Fibroblast of villous mesenchyme (primary cell): Measurements from ENCODE around the gene PEPD. TPM values are rescaled to one million over a fixed set of nuclear protein-coding genes. Genes with fewer than 3 reads are reported as not detected.

Source experiments
- DNase-seq: peaks from one replicate; pipeline ENCODE4 v3.0.0-alpha.2; 2010; ENCODE audit warnings: low read depth
- H3K4me3 ChIP-seq: 2 replicates; pipeline ENCODE4 v1.5.1; 2011; ENCODE audit warnings: low read depth, mild to moderate bottlenecking, low read length
- total RNA-seq: library from RNA; depleted of rRNA; stranded (reverse); fragments of >200 nt; gene quantifications from 2 replicates; pipeline ENCODE4 v1.2.3, GENCODE V29; 2012
- TF ChIP-seq, protein P1 (sequence below): IDR thresholded peaks from 2 replicates; pipeline ENCODE4 v1.5.1; 2012; ENCODE audit warnings: low read depth, mild to moderate bottlenecking, low read length; ENCODE audit not compliant: insufficient read depth

Gene PEPD
- total RNA-seq, 1 donor: 66.1 TPM

DNA sequence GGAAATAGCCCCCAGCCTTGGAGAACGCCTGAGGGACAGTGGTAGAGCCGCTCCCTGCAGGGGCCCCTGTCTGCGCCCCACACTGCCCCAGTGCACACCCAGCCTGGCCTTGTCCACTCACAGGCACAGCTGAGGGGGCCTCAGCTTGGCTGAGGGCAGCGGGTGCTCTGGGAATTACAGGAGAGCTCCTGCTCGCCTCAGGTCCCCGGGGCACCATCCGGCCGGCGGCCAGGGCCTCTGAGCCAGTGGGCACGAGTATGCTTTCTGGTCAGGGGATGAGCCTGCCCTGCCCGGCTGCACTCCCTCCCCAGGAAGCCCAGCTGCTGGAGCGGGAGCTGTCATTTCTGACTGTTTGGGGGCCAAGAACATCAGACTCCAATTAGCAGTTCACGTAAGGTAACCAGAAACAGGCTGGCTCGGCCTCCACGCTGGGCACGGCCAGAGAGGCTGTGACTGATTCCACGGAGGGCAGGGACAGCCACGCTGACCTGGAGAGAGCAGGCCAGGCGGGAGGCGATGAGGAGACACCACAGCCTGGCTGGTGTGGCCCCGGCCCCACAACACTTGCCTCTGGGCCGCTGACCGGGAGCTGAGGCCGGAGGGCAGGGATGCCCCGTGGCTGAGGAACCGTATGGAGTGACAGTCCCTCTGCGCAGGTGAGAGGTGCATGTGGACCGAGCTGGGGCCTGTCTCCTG lies 132.7 kb downstream of the PEPD start:
- TF ChIP-seq, protein P1, sequence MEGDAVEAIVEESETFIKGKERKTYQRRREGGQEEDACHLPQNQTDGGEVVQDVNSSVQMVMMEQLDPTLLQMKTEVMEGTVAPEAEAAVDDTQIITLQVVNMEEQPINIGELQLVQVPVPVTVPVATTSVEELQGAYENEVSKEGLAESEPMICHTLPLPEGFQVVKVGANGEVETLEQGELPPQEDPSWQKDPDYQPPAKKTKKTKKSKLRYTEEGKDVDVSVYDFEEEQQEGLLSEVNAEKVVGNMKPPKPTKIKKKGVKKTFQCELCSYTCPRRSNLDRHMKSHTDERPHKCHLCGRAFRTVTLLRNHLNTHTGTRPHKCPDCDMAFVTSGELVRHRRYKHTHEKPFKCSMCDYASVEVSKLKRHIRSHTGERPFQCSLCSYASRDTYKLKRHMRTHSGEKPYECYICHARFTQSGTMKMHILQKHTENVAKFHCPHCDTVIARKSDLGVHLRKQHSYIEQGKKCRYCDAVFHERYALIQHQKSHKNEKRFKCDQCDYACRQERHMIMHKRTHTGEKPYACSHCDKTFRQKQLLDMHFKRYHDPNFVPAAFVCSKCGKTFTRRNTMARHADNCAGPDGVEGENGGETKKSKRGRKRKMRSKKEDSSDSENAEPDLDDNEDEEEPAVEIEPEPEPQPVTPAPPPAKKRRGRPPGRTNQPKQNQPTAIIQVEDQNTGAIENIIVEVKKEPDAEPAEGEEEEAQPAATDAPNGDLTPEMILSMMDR: no peak
- no peak overlapping the region for H3K4me3 ChIP-seq
- DNase-seq: no peak

- no peak for DNase-seq
- H3K4me3 ChIP-seq: no peak overlapping the region
- TF ChIP-seq, protein P1: no peak
Observed at GRCh38 chr19:33388231-33388724, 133.3 kb downstream of the PEPD start.

DNA sequence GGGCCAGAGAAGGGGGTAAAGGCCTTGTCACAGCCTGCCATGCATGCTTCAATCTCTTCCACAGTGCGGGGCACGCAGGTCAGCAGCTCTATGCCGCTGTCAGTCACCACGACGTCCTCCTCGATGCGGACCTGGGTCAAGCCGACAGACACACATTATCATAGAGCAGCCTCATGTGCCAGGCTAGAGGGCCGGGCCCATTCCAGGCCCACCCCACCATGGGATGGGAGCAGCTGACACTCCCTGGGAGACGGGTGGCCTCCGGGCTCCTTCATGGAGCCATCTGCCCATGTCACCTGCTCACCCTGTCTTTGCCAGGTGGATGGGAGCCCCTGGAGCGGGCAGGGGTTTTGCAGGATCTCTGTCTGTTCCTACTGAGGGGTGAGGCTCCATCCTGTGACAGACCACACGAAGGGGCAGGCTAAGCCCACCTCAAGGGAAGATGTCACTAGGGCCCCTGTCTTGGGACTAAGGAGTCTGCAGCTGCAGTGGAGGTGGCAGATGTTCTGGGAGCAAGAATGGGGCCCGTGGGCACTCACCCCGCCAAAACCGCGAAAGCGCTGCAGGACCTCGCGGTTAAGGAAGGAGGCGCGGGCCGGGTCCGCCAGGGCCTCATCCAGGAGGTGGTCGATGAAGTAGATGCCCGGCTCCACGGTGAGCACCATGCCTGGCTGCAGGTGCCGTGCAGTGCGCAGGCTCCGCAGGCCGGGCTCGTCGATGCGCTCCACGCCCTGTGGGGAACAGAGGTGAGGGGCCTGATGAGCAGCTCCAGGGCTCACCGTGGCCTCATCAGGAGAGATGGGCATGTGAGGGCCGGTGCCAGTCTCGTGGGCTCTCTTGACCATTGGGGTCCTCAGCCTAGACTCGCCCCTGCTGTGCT lies 134.0 kb downstream of the PEPD start:
- no peak for DNase-seq
- H3K4me3 ChIP-seq: no peak overlapping the region
- TF ChIP-seq, protein P1: no peak

- no peak for DNase-seq
- TF ChIP-seq, protein P1: no peak
- no peak overlapping the region for H3K4me3 ChIP-seq
Observed at GRCh38 chr19:33386361-33386858, 135.2 kb downstream of the PEPD start.

GRCh38 chr19:33385956-33386355 lies 135.6 kb downstream of the PEPD start:
- TF ChIP-seq, protein P1: no peak
- no peak for DNase-seq

DNA sequence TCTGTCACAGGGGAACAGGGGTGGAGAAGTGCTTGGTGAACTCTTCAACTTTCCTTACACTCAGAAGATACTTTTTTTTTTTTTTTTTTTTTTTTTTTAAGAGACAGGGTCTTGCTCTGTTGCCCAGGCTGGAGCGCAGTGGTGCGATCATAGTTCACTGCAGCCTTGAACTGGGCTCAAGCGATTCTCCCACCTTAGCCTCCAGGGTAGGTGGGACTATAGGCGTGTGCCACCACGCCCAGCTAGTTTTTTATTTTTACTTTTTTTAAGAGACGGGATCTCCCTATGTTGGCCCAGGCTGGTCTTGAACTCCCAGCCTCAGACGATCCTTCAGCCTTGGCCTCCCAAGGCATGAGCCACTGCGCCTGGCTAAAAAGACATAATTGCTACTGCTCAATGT lies 136.6 kb downstream of the PEPD start:
- TF ChIP-seq, protein P1: no peak
- no peak for DNase-seq
- no peak overlapping the region for H3K4me3 ChIP-seq

More at GRCh38 chr19:33385956-33386355, 135.6 kb downstream of the PEPD start:
- H3K4me3 ChIP-seq: no peak overlapping the region
